HG03575 (cell line): ENCODE measurements around the gene RREB1.

Experiments
- ATAC-seq: cut with Tn5 transposase; IDR thresholded peaks from one replicate; pipeline ENCODE4 v1.9.1; 2021; ENCODE audit not compliant: unreplicated experiment, insufficient number of reproducible peaks, low FRiP score; ENCODE audit errors: extremely low read depth

Gene RREB1

GRCh38 chr6:7298113-7298512 lies 190.4 kb downstream of the RREB1 start:
- ATAC-seq = no peak

DNA sequence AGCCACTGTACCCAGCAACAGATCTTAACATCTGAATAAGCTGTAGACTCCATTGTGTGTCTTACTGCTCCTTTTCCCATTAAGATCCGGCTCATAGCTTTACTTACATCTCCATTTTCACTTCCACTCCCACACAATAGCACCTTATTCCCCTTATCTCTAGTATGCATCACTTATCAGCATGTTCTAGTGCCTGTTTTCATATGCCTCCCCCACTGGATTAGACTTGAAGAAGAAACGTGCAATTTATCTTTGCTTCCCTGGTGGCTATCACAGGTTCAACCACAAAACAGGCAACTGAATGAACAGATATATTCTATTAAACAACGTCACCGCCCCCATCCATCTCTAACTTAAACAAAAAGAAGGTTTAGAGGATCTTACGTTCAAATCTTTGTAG lies 193.2 kb downstream of the RREB1 start:
- no peak for ATAC-seq
